Endothelial cell of umbilical vein (primary cell): ENCODE measurements around the gene FBXO44. TPM values are rescaled to one million over a fixed set of nuclear protein-coding genes. Genes with fewer than 3 reads are reported as not detected.
A peak's percentile ranks its signal among the peaks of the same experiment; 100 is the strongest.

Source experiments
- BruUV-seq: library from RNA; stranded (reverse); fragments of 400-500 nt; replicated peaks from 2 replicates; lab custom pipeline; 2021; lab: Mats Ljungman, UMichigan
- CTCF ChIA-PET: fragments of 300-600, 350-600 bp; sonication (Branson Sonifier 250); formaldehyde crosslinking; loops from one replicate; lab custom pipeline; 2021; ENCODE audit warnings: antibody characterized with exemption, inconsistent platforms; lab: Charles Lee
- POLR2A ChIA-PET: fragments of 300-600, 350-600 bp; sonication (Branson Sonifier 250); formaldehyde crosslinking; loops from one replicate; lab custom pipeline; 2021; ENCODE audit warnings: antibody characterized with exemption, inconsistent platforms; lab: Charles Lee
- DNase-seq: peaks from one replicate; pipeline ENCODE4 v3.0.0-alpha.2; 2011; ENCODE audit warnings: low read depth, low spot score
- FAIRE-seq: peaks from 2 replicates; lab custom pipeline; 2011; peaks lifted over from hg19 to GRCh38; lab: Jason Lieb, UNC
- H2AFZ ChIP-seq: 2 replicates; pipeline ENCODE4 v1.6.0; 2012; ENCODE audit warnings: low read depth, low read length, control low read depth, inconsistent platforms
- H3K27ac ChIP-seq: 2 replicates; pipeline ENCODE4 v1.5.1; 2011; ENCODE audit warnings: low read depth, mild to moderate bottlenecking, control low read depth, low read length, moderate library complexity; ENCODE audit not compliant: insufficient read depth
- H3K27me3 ChIP-seq, 2 experiments: 2 replicates each; pipeline versions ENCODE4 v1.6.0 to v1.6.1; 2011; ENCODE audit warnings: low read length in 2 of 2, mixed read lengths in 1 of 2; ENCODE audit not compliant: control insufficient read depth in 2 of 2, insufficient read depth in 2 of 2
- H3K36me3 ChIP-seq, 2 experiments: 2 replicates in 1 of 2; 3 replicates in 1 of 2; pipeline ENCODE4 v1.5.1; 2011; ENCODE audit warnings: low read length in 2 of 2, mild to moderate bottlenecking in 1 of 2, moderate library complexity in 1 of 2; ENCODE audit not compliant: control insufficient read depth in 2 of 2, insufficient read depth in 2 of 2; ENCODE audit errors: extremely low read depth in 1 of 2
- H3K4me1 ChIP-seq: 3 replicates; pipeline ENCODE4 v1.5.1; 2011; ENCODE audit warnings: mild to moderate bottlenecking, low read length; ENCODE audit not compliant: control insufficient read depth, insufficient read depth; ENCODE audit errors: extremely low read depth
- H3K4me2 ChIP-seq: 2 replicates; pipeline ENCODE4 v1.6.1; 2011; ENCODE audit warnings: low read length, control low read depth, mixed read lengths; ENCODE audit not compliant: insufficient read depth
- H3K4me3 ChIP-seq, 3 experiments: fragments of 200-600 bp in 1 of 3; sonication (generic), shearing (Covaris generic) in 1 of 3; replicated peaks in 1 of 3; 2 replicates each; pipeline ENCODE4 v1.5.1; 2011 to 2016; ENCODE audit warnings: control low read depth in 3 of 3, low read length in 3 of 3, mild to moderate bottlenecking in 2 of 3, inconsistent platforms in 1 of 3, low read depth in 1 of 3, moderate library complexity in 1 of 3; ENCODE audit not compliant: insufficient read depth in 1 of 3
- H3K79me2 ChIP-seq: 2 replicates; pipeline ENCODE4 v1.6.0; 2012; ENCODE audit warnings: low read length, inconsistent platforms; ENCODE audit not compliant: control insufficient read depth, insufficient read depth
- H3K9ac ChIP-seq: replicated peaks from 2 replicates; pipeline ENCODE3; 2011; ENCODE audit warnings: low read length, control low read depth; ENCODE audit not compliant: insufficient read depth; ENCODE audit errors: extremely low read depth
- H3K9me1 ChIP-seq: replicated peaks from 3 replicates; pipeline ENCODE4 v1.6.0; 2011; ENCODE audit warnings: mild to moderate bottlenecking, low read length; ENCODE audit not compliant: control insufficient read depth, insufficient read depth; ENCODE audit errors: extremely low read depth
- H3K9me3 ChIP-seq: replicated peaks from 2 replicates; pipeline ENCODE4 v1.5.1; 2012; ENCODE audit warnings: low read length, inconsistent platforms; ENCODE audit not compliant: control insufficient read depth, insufficient read depth
- H4K20me1 ChIP-seq: replicated peaks from 2 replicates; pipeline ENCODE3; 2011; ENCODE audit warnings: mild to moderate bottlenecking, low read length; ENCODE audit not compliant: control insufficient read depth, insufficient read depth; ENCODE audit errors: extremely low read depth
- EZH2 ChIP-seq: IDR thresholded peaks from 2 replicates; pipeline ENCODE4 v1.6.1; 2012; ENCODE audit warnings: borderline replicate concordance, low read depth, mild to moderate bottlenecking, moderate library complexity, low read length, inconsistent platforms; ENCODE audit not compliant: severe bottlenecking
- FOS ChIP-seq: IDR thresholded peaks from 2 replicates; pipeline ENCODE4 v1.6.1; 2011; ENCODE audit warnings: mild to moderate bottlenecking, low read length, moderate library complexity, borderline replicate concordance; ENCODE audit not compliant: insufficient read depth
- GATA2 ChIP-seq: IDR thresholded peaks from 2 replicates; pipeline ENCODE4 v1.7.0; 2011; ENCODE audit warnings: low read depth, mild to moderate bottlenecking, moderate library complexity, mixed read lengths, low read length; ENCODE audit not compliant: insufficient read length, insufficient read depth
- JUN ChIP-seq: IDR thresholded peaks from 2 replicates; pipeline ENCODE4 v1.6.1; 2011; ENCODE audit warnings: borderline replicate concordance, low read depth; ENCODE audit not compliant: insufficient read length, insufficient read depth
- MAX ChIP-seq: IDR thresholded peaks from 2 replicates; pipeline ENCODE4 v1.6.1; 2011; ENCODE audit not compliant: insufficient read depth, insufficient read length
- MYC ChIP-seq: IDR thresholded peaks from one replicate; pipeline ENCODE4 v1.6.1; 2011; ENCODE audit warnings: mild to moderate bottlenecking, low read depth, low read length
- POLR2A ChIP-seq: IDR thresholded peaks from 2 replicates; pipeline ENCODE4 v1.6.1; 2012; ENCODE audit warnings: low read depth, mild to moderate bottlenecking, control low read depth, low read length
- POLR2AphosphoS5 ChIP-seq: IDR thresholded peaks from 2 replicates; pipeline ENCODE4 v1.6.1; 2012; ENCODE audit warnings: low read depth, mild to moderate bottlenecking, control low read depth, low read length, moderate library complexity; ENCODE audit not compliant: insufficient read depth
- dilution Hi-C: fragments of 300-500 bp; cut with MboI; formaldehyde crosslinking; loops from one replicate; pipeline ENCODE4 v1.15.0; 2019; ENCODE audit warnings: low sequenced_read_pairs; ENCODE audit not compliant: extremely low pct_ligation_motif_present
- intact Hi-C: fragments of 100-400 bp; cut with micrococcal nuclease; formaldehyde crosslinking; loops from one replicate; pipeline ENCODE4 v1.10.0; 2022
- polyA plus RNA-seq, 4 experiments: library from polyadenylated mRNA; depleted of rRNA in 3 of 4; stranded (reverse) in 3 of 4; unstranded in 1 of 4; fragments of >200 nt; gene quantifications; 2 replicates each; pipeline versions ENCODE4 v1.2.1 to v1.2.3, GENCODE V29; 2011 to 2012; ENCODE audit warnings: missing spikeins in 1 of 4
- total RNA-seq: library from RNA; stranded (reverse); gene quantifications from 2 replicates; pipeline ENCODE4 v1.2.3, GENCODE V29; 2021

Gene FBXO44
- total and polyA plus RNA-seq, 2 donors (not counting 3 experiments of a cell fraction or from before 2014, with no cell fraction given) = 16.8 to 22.5 TPM

- POLR2A ChIA-PET = no interaction called here
- no peak overlapping the region for H3K4me3 ChIP-seq
- no peak overlapping the region for H3K9ac ChIP-seq
- no peak overlapping the region for H3K27ac ChIP-seq
- no peak overlapping the region for H2AFZ ChIP-seq
- H3K4me2 ChIP-seq = no peak overlapping the region
- no peaks in the 10 kb centered on the region for H3K79me2 ChIP-seq
- H3K9me3 ChIP-seq = no peaks in the 10 kb centered on the region
- no peaks in the 10 kb centered on the region for H4K20me1 ChIP-seq
- CTCF ChIA-PET = interaction anchor here (1.6 to 3.0 kb wide), 3 partner anchors 10 to 42 kb away, joined by 4 to 10 read pairs (median 5); no protein-coding TSS in a partner anchor
- peaks cover 25 to 32% of the 10 kb centered on the region in 2 experiments for H3K27me3 ChIP-seq
- FAIRE-seq = no peak
- TF ChIP-seq MYC = no peak
- peak; percentile 90 for TF ChIP-seq EZH2
- no peak for TF ChIP-seq JUN
- no peak for TF ChIP-seq POLR2AphosphoS5
- no peak for TF ChIP-seq POLR2A
- no peak for TF ChIP-seq FOS
- no peak for TF ChIP-seq MAX
- no peak for TF ChIP-seq GATA2
- H3K9me1 ChIP-seq = no peaks in the 10 kb centered on the region
- intact Hi-C loops (no loop called here), dilution Hi-C loops (no loop called here)
- peaks cover 19% of the 10 kb centered on the region for H3K4me1 ChIP-seq
- no peak for DNase-seq
- no TSS peak for BruUV-seq
- no peaks in the 10 kb centered on the region for H3K36me3 ChIP-seq
These were observed 37.4 kb downstream of the FBXO44 start for GRCh38 chr1:11691928-11692711.
